Heart right ventricle (tissue), 16 donors: ENCODE measurements around the gene HOXA10. TPM values are rescaled to one million over a fixed set of nuclear protein-coding genes. Genes with fewer than 3 reads are reported as not detected.

Source experiments
- ATAC-seq, 8 donors: fragments of 200-7000 bp; cut with Tn5 transposase; one replicate each; pipeline ENCODE4 v1.9.1; 2020; ENCODE audit warnings: mild to moderate bottlenecking in 8 of 8, moderate library complexity in 8 of 8, moderate number of reproducible peaks in 1 of 8
- DNase-seq, 2 donors: peaks; one replicate each; pipeline ENCODE4 v3.0.0-alpha.2; 2020
- H3K27ac ChIP-seq, 10 donors: fragments of 200-600 bp; sonication (generic) in 2 of 10; one replicate each; pipeline versions ENCODE4 v1.5.0 to v1.8.0; 2020 to 2022; ENCODE audit warnings: mild to moderate bottlenecking in 3 of 10
- H3K27me3 ChIP-seq, 7 donors: fragments of 200-600 bp; one replicate each; pipeline ENCODE4 v1.8.0; 2021 to 2022; ENCODE audit warnings: mild to moderate bottlenecking in 2 of 7
- H3K36me3 ChIP-seq, 9 donors: fragments of 200-600 bp; sonication (generic) in 1 of 9; one replicate each; pipeline versions ENCODE4 v1.5.0 to v1.8.0; 2020 to 2022; ENCODE audit warnings: mild to moderate bottlenecking in 2 of 9
- H3K4me1 ChIP-seq, 9 donors: fragments of 200-600 bp; sonication (generic) in 1 of 9; one replicate each; pipeline versions ENCODE4 v1.5.0 to v1.8.0; 2020 to 2022; ENCODE audit warnings: mild to moderate bottlenecking in 4 of 9
- H3K4me3 ChIP-seq, 10 donors: fragments of 200-600 bp; sonication (generic) in 2 of 10; one replicate each; pipeline versions ENCODE4 v1.5.0 to v1.8.0; 2020 to 2022; ENCODE audit warnings: mild to moderate bottlenecking in 7 of 10, moderate library complexity in 2 of 10
- H3K9me3 ChIP-seq, 11 donors: fragments of 200-600 bp in 10 of 11; sonication (generic) in 2 of 11; one replicate each; pipeline versions ENCODE4 v1.5.0 to v1.8.0; 2013 to 2022; ENCODE audit warnings: mild to moderate bottlenecking in 2 of 11, control low read depth in 1 of 11, moderate library complexity in 1 of 11
- CTCF ChIP-seq, 9 donors: fragments of 200-600 bp; sonication (generic) in 2 of 9; IDR thresholded peaks; one replicate each; pipeline versions ENCODE4 v1.5.0 to v1.8.0; 2021 to 2022; ENCODE audit warnings: antibody characterized with exemption in 9 of 9, mild to moderate bottlenecking in 5 of 9, moderate library complexity in 1 of 9
- WGBS, 2 donors: extraction: QIAGEN DNeasy Blood & Tissue Kit; methylation state at CpG; one replicate each; pipeline ENCODE4 v1.1.7; 2013; ENCODE audit warnings: inconsistent platforms in 1 of 2; 5-methylcytosine and 5-hydroxymethylcytosine counted together
- intact Hi-C, 10 donors: fragments of 100-400 bp; cut with DNase I; formaldehyde crosslinking; loops; one replicate each; pipeline versions ENCODE4 v1.11.1 to v1.14.2; 2022
- polyA plus RNA-seq, 2 donors: library from polyadenylated mRNA; stranded (reverse); fragments of 200-250 nt; gene quantifications; one replicate each; pipeline ENCODE4 v1.2.3, GENCODE V29; 2013
- total RNA-seq, 10 donors: library from RNA; stranded (reverse); fragmentation: NEBNext Ultra II Directional in 3 of 10; extraction: Animal tissue kit (Norgen Biotek cat#: 25700) in 3 of 10; gene quantifications; one replicate each; pipeline versions ENCODE4 v1.2.1 to v1.2.4, GENCODE V29; 2021 to 2023
- donor health status: Arrhythmogenic right ventricular cardiomyopathy.
- donor health status: ischemic (EF 13 %, LVEDD 7.1; RV severe dilation, severe dysfunction).
- donor health status: healthy with polysubstance abuse.
- donor health status: DM: no; HTN: yes; CAD: no.
- donor health status: DM: no; HTN: no; CAD: no.
- donor health status: ischemic (EF 25% LVEDD 6.9; RV normal size, moderate dysfunction).
- donor health status: ischemic (EF 25% LVEDD 5.7; RV mildly dilated, moderate dysfunction).
- donor health status: healthy.
- donor health status: DM: yes; HTN: yes; CAD: no.
- donor health status: Ischemic cardiomyopathy.
- donor health status: ischemic (EF 35%, LVEDD 5.7; RV mildly dilated, moderate dysfunction).
- donor health status: nonischemic (EF 11% LVEDD 7.7; RV severe dilation, severe dysfunction).
- donor health status: DM: yes; HTN: yes; CAD: no.
- donor health status: PGD.
- donor health status: ischemic (EF 29% LVEDD 5.4; RV normal size, mild dysfunction).
- donor health status: nonischemic (EF 23%, LVEDD 6.1; RV moderate dilation, normal function).

HOXA10 gene
- total and polyA plus RNA-seq, 12 donors = 0.03 to 0.19 TPM; not detected in 10

- no peak overlapping the region for H3K4me3 ChIP-seq
- no peak overlapping the region for H3K27ac ChIP-seq
- intact Hi-C loops = no loop called here
- no peaks in the 10 kb centered on the region for H3K9me3 ChIP-seq
- H3K4me1 ChIP-seq = peaks cover 0 to 11% (median 5%) of the 10 kb centered on the region in 9 donors
- TF ChIP-seq CTCF (IDR thresholded peaks at IDR 0.05) = no peak
- H3K27me3 ChIP-seq = peaks cover 12 to 100% (median 97%) of the 10 kb centered on the region in 7 donors
- DNase-seq (no peak), ATAC-seq (no peak)
- H3K36me3 ChIP-seq = no peaks in the 10 kb centered on the region
Observed at GRCh38 chr7:27217951-27218350, 43.8 kb upstream of the HOXA10 start.

- no peaks in the 10 kb centered on the region for H3K36me3 ChIP-seq
- DNase-seq (no peak), ATAC-seq (no peak)
- intact Hi-C loops = no loop called here
- no peak overlapping the region for H3K4me3 ChIP-seq
- 84% methylated on average over 2 of the region's 2 CpGs for WGBS, 2 donors
- no peak overlapping the region for H3K27ac ChIP-seq
- H3K9me3 ChIP-seq = no peaks in the 10 kb centered on the region
- H3K27me3 ChIP-seq = peaks cover 6 to 100% (median 98%) of the 10 kb centered on the region in 7 donors
- H3K4me1 ChIP-seq = peaks cover 3 to 21% (median 15%) of the 10 kb centered on the region in 9 donors
- no peak for TF ChIP-seq CTCF (IDR thresholded peaks at IDR 0.05)
Observed at GRCh38 chr7:27215356-27215755, 41.2 kb upstream of the HOXA10 start.

- intact Hi-C loops = loop anchor here in 5 of 10 donors (5.0 kb wide), 4 partner anchors 358 to 708 kb away; no protein-coding TSS in a partner anchor
- TF ChIP-seq CTCF (IDR thresholded peaks at IDR 0.05) = no peak
- no peaks in the 10 kb centered on the region for H3K36me3 ChIP-seq
- H3K4me3 ChIP-seq = no peak overlapping the region
- 55 to 59% methylated on average over 8 of the region's 8 CpGs for WGBS, 2 donors
- H3K9me3 ChIP-seq = no peaks in the 10 kb centered on the region
- H3K4me1 ChIP-seq = peaks cover 3 to 23% (median 14%) of the 10 kb centered on the region in 9 donors
- H3K27me3 ChIP-seq = peaks cover 4 to 100% (median 98%) of the 10 kb centered on the region in 7 donors
- no peak overlapping the region for H3K27ac ChIP-seq
- DNase-seq (no peak), ATAC-seq (no peak)
Observed at GRCh38 chr7:27214239-27214950, 40.3 kb upstream of the HOXA10 start.

- 24 to 28% methylated on average over 50 of the region's 50 CpGs for WGBS, 2 donors
- DNase-seq (no peak), ATAC-seq (peak in 1 of 8 donors; percentile 39)
- Histone ChIP-seq H3K4me3 (no peak overlapping the region), H3K36me3 (no peaks in the 10 kb centered on the region), H3K27ac (no peak overlapping the region), H3K9me3 (no peaks in the 10 kb centered on the region), H3K27me3 (peaks cover 4 to 100% (median 98%) of the 10 kb centered on the region in 7 donors), H3K4me1 (peaks cover 3 to 23% (median 14%) of the 10 kb centered on the region in 9 donors)
- TF ChIP-seq CTCF (IDR thresholded peaks at IDR 0.05) = no peak
- intact Hi-C loops = loop anchor here in 5 of 10 donors (5.0 kb wide), 4 partner anchors 359 to 709 kb away; no protein-coding TSS in a partner anchor
Observed at GRCh38 chr7:27213433-27214238, 39.5 kb upstream of the HOXA10 start.
